Fibroblast of lung (primary cell): Measurements from ENCODE around the gene SNHG17. TPM values are rescaled to one million over a fixed set of nuclear protein-coding genes. Genes with fewer than 3 reads are reported as not detected.

Source experiments
- DNase-seq, 2 donors: peaks; one replicate each; pipeline versions ENCODE4 v3.0.0 to v3.0.0-alpha.2; 2010; ENCODE audit warnings: low read depth in 2 of 2
- H2AFZ ChIP-seq: 2 replicates; pipeline ENCODE4 v1.5.1; 2012; ENCODE audit warnings: low read length, control low read depth, inconsistent platforms
- H3K27ac ChIP-seq: 2 replicates; pipeline ENCODE4 v1.5.1; 2011; ENCODE audit warnings: low read length, control low read depth; ENCODE audit not compliant: insufficient read depth
- H3K27me3 ChIP-seq: 2 replicates; pipeline ENCODE4 v1.5.1; 2011; ENCODE audit warnings: mild to moderate bottlenecking, low read length; ENCODE audit not compliant: control insufficient read depth, insufficient read depth
- H3K36me3 ChIP-seq: 2 replicates; pipeline ENCODE4 v1.5.1; 2011; ENCODE audit warnings: low read length; ENCODE audit not compliant: control insufficient read depth, insufficient read depth
- H3K4me1 ChIP-seq: 2 replicates; pipeline ENCODE4 v1.5.1; 2011; ENCODE audit warnings: low read length; ENCODE audit not compliant: control insufficient read depth, insufficient read depth; ENCODE audit errors: extremely low read depth
- H3K4me2 ChIP-seq: 2 replicates; pipeline ENCODE4 v1.5.1; 2011; ENCODE audit warnings: low read length, control low read depth; ENCODE audit not compliant: insufficient read depth; ENCODE audit errors: extremely low read depth
- H3K4me3 ChIP-seq, 4 experiments: fragments of 200-600 bp in 1 of 4; sonication (generic) in 1 of 4; replicated peaks in 1 of 4; 2 replicates each; pipeline ENCODE4 v1.5.1; 2011 to 2016; ENCODE audit warnings: low read length in 4 of 4, low read depth in 3 of 4, mild to moderate bottlenecking in 3 of 4, control low read depth in 2 of 4, inconsistent platforms in 1 of 4, mixed read lengths in 1 of 4; ENCODE audit not compliant: insufficient read depth in 1 of 4; ENCODE audit errors: control extremely low read depth in 1 of 4
- H3K79me2 ChIP-seq: 2 replicates; pipeline ENCODE4 v1.5.1; 2012; ENCODE audit warnings: mild to moderate bottlenecking, low read length, inconsistent platforms; ENCODE audit not compliant: control insufficient read depth, insufficient read depth
- H3K9ac ChIP-seq: 2 replicates; pipeline ENCODE4 v1.5.1; 2011; ENCODE audit warnings: mild to moderate bottlenecking, low read length, control low read depth; ENCODE audit not compliant: insufficient read depth
- H3K9me3 ChIP-seq: 2 replicates; pipeline ENCODE4 v1.5.1; 2012; ENCODE audit warnings: low read depth, low read length; ENCODE audit not compliant: control insufficient read depth, insufficient read depth
- H4K20me1 ChIP-seq: 2 replicates; pipeline ENCODE4 v1.5.1; 2011; ENCODE audit warnings: low read length; ENCODE audit not compliant: control insufficient read depth, insufficient read depth; ENCODE audit errors: extremely low read depth
- EZH2 ChIP-seq: IDR thresholded peaks from 2 replicates; pipeline ENCODE4 v1.5.1; 2012; ENCODE audit warnings: low read length, control low read depth, mild to moderate bottlenecking; ENCODE audit errors: missing control alignments
- polyA plus RNA-seq, 2 donors: library from polyadenylated mRNA; depleted of rRNA in 1 of 2; stranded (reverse) in 1 of 2; unstranded in 1 of 2; fragments of >200 nt; gene quantifications; 2 replicates each; pipeline ENCODE4 v1.2.1, GENCODE V29; 2011 to 2012; ENCODE audit warnings: missing spikeins in 1 of 2
- total RNA-seq: library from RNA; depleted of rRNA; stranded (reverse); fragments of >200 nt; gene quantifications from 2 replicates; pipeline ENCODE4 v1.2.1, GENCODE V29; 2014
- TF ChIP-seq, protein P1 (sequence below), 2 donors: IDR thresholded peaks in 1 of 2; conservative IDR thresholded peaks in 1 of 2; 1 replicate in 1 of 2; 2 replicates in 1 of 2; pipeline ENCODE4 v1.5.1; 2011 to 2012; ENCODE audit warnings: low read length in 2 of 2, control low read depth in 1 of 2, inconsistent platforms in 1 of 2, low read depth in 1 of 2, mild to moderate bottlenecking in 1 of 2

SNHG17 gene
- total and polyA plus RNA-seq, 2 donors (not counting 1 experiment from before 2014, with no cell fraction given), result 10.6 to 15.0 TPM

DNA sequence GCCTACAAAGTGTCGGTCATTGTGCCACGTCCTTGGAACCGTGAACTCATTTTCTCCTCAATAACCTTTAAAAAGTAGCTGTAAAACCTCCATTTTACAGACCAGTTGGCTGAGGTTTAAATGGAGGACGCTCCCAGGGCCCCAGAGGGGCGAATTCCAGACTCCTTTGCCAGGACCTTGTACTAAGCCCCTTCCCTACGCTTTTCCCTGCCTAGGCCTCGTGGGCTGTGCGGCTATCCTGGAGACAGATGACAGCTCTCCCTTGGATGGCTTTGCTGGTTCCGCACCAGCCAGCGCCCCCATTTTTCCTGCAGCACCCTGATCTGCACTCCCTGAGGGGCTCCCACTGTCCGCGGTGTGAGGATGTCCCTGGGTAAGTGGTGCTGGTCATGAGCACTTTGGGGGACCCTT is 12.1 kb upstream of the SNHG17 start:
- no peaks in the 10 kb centered on the region for H3K9me3 ChIP-seq
- no peak for DNase-seq
- peak overlapping the region; percentile 96 for H3K4me2 ChIP-seq
- H3K4me3 ChIP-seq, result peak overlapping the region; percentile 70 to 100 (median 80)
- H3K27ac ChIP-seq, result peak overlapping the region; percentile 76
- H2AFZ ChIP-seq, result peak overlapping the region; percentile 46
- H3K9ac ChIP-seq, result peak overlapping the region; percentile 77
- no peaks in the 10 kb centered on the region for H3K27me3 ChIP-seq
- H4K20me1 ChIP-seq, result no peaks in the 10 kb centered on the region
- peaks cover 4% of the 10 kb centered on the region for H3K36me3 ChIP-seq
- H3K79me2 ChIP-seq, result no peaks in the 10 kb centered on the region
- H3K4me1 ChIP-seq, result no peaks in the 10 kb centered on the region
- no peak for TF ChIP-seq EZH2
- TF ChIP-seq, protein P1, sequence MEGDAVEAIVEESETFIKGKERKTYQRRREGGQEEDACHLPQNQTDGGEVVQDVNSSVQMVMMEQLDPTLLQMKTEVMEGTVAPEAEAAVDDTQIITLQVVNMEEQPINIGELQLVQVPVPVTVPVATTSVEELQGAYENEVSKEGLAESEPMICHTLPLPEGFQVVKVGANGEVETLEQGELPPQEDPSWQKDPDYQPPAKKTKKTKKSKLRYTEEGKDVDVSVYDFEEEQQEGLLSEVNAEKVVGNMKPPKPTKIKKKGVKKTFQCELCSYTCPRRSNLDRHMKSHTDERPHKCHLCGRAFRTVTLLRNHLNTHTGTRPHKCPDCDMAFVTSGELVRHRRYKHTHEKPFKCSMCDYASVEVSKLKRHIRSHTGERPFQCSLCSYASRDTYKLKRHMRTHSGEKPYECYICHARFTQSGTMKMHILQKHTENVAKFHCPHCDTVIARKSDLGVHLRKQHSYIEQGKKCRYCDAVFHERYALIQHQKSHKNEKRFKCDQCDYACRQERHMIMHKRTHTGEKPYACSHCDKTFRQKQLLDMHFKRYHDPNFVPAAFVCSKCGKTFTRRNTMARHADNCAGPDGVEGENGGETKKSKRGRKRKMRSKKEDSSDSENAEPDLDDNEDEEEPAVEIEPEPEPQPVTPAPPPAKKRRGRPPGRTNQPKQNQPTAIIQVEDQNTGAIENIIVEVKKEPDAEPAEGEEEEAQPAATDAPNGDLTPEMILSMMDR (conservative IDR thresholded peaks at IDR 0.05 in 1 of 2, IDR thresholded peaks at IDR 0.05 in 1 of 2; ENCODE audit: low read depth in 1 of 2, low read length in 2 of 2), result no peak

DNA sequence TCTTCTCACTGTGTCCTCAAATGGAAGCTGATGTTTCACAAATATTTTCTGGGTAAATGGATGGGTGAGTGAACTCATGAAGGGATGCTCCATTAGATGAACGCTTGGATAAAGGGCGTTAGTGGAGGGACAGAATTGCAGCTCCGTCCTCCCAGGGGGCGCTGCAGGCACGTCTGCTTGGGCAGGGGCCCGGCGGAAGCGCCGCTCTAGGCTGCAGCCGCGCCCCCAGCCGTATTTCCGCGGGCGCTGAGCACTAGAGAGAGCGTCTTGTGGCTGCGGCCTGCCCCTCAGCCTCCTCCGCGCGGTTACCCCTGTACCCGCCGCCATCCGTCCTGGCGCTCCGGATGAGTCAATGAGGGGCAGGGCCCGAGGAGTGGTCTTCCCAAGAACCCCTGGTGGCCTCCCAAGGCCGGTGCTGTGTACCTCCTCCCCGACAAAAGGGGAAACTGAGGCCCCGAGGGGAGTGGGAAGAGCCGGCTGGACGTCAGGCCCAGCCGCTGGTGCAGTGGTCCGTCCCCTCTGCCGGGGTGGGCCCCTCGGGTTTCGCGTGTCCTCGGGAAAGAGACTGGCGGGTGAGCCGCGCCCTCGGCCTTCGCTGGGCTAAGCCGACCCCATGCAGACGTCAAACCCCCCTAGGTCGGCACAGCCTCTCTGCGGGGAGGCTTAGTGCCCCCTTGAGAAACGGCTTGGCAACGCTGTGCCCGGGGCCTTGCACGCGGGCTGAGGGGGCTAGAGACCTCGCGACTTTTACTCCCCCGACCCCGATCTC is 11.5 kb upstream of the SNHG17 start:
- peak; percentile 95 to 96 for DNase-seq
- Histone ChIP-seq H3K9me3 (no peaks in the 10 kb centered on the region), H2AFZ (peak overlapping the region; percentile 74), H3K79me2 (no peaks in the 10 kb centered on the region), H3K27ac (peak overlapping the region; percentile 76), H3K36me3 (peaks cover 4% of the 10 kb centered on the region), H3K4me1 (no peaks in the 10 kb centered on the region), H3K4me2 (peak overlapping the region; percentile 96), H3K9ac (peak overlapping the region; percentile 77), H4K20me1 (no peaks in the 10 kb centered on the region), H3K27me3 (no peaks in the 10 kb centered on the region), H3K4me3 (peak overlapping the region; percentile 70 to 100 (median 80))
- TF ChIP-seq, protein P1 (conservative IDR thresholded peaks at IDR 0.05 in 1 of 2, IDR thresholded peaks at IDR 0.05 in 1 of 2; ENCODE audit: low read depth in 1 of 2, low read length in 2 of 2), result peak; percentile 84 to 87
- no peak for TF ChIP-seq EZH2

DNA sequence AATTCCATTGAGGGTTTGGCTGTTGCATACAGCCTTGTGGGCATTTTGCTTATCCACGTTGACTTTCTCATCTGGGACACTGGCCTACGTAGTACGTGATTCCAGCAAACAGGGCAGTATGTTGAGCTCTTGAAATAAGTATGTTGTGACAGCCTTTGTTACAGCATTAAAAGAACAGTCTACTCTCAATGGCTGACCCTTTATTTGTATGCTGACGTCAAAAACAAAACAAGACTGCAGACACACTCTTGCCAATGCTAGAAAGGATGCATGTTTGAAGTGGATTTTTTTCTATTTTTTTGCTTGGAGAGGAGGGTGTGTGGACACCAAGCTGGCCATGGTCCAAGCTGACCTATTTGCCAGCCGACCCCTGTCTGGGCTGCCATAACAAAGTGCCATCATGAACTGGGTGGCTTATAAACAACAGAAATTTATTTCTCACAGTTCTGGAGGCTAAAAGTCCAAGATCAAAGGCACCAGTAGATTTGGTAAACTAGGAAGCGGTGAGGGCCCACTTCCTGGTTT is 10.8 kb upstream of the SNHG17 start:
- Histone ChIP-seq H3K4me2 (peak overlapping the region; percentile 55), H4K20me1 (no peaks in the 10 kb centered on the region), H2AFZ (peak overlapping the region; percentile 74), H3K79me2 (no peaks in the 10 kb centered on the region), H3K4me3 (peak overlapping the region in 3 of 4 experiments; percentile 13 to 100 (median 83)), H3K4me1 (no peaks in the 10 kb centered on the region), H3K27me3 (no peaks in the 10 kb centered on the region), H3K9ac (no peak overlapping the region), H3K36me3 (peaks cover 4% of the 10 kb centered on the region), H3K9me3 (no peaks in the 10 kb centered on the region), H3K27ac (no peak overlapping the region)
- DNase-seq, result no peak
- no peak for TF ChIP-seq EZH2
- TF ChIP-seq, protein P1 (conservative IDR thresholded peaks at IDR 0.05 in 1 of 2, IDR thresholded peaks at IDR 0.05 in 1 of 2; ENCODE audit: low read depth in 1 of 2, low read length in 2 of 2), result no peak
